GM21737 (cell line): ENCODE data around the gene FMNL2.
"Not testable (repeated sequence)": the region's sequence is repeated elsewhere in the genome, so short reads cannot be mapped to it uniquely, and the experiment has no call there.

Experiments
- ATAC-seq: cut with Tn5 transposase; IDR thresholded peaks from one replicate; pipeline ENCODE4 v1.9.1; 2021; ENCODE audit warnings: mild to moderate bottlenecking, moderate library complexity; ENCODE audit not compliant: unreplicated experiment

The FMNL2 gene

DNA sequence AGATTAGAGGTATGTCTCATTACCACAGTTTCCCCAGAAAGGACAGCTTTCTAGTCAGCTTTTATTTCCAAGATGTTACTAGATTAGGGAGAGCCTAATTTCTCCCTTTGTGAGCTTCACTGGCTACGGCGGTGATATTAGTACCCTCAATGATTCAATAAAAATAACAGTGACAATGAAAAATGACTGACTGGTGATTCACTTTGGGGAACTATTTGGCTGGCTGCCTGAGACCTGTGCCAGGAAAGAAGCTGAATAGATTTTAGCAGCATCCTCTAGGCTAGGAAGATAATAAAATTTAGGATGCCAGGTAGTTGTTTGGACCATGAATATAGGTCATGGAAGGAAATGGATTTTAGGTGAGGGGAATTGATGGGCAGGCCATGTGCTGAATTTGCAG, 178.7 kb downstream of the FMNL2 start:
- no peak for ATAC-seq

DNA sequence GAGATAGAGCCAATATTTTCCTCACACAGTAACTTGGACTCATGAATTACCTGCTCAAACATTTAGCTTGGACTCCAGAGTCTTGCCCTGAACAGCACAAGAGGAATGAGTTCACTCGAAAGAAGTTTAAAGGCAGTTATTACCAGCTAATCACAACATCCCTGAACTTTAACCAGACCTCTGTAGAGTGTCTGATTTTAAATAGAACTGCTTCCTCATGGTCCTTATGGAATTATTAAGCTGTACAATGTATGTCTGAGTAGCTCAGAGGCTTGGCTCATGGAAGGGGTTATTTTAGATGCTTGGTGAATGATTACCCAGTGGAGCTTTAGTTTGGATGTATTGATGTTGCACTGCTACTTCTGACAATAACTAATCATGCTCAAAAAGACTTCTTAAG, 183.1 kb downstream of the FMNL2 start:
- ATAC-seq, result no peak

DNA sequence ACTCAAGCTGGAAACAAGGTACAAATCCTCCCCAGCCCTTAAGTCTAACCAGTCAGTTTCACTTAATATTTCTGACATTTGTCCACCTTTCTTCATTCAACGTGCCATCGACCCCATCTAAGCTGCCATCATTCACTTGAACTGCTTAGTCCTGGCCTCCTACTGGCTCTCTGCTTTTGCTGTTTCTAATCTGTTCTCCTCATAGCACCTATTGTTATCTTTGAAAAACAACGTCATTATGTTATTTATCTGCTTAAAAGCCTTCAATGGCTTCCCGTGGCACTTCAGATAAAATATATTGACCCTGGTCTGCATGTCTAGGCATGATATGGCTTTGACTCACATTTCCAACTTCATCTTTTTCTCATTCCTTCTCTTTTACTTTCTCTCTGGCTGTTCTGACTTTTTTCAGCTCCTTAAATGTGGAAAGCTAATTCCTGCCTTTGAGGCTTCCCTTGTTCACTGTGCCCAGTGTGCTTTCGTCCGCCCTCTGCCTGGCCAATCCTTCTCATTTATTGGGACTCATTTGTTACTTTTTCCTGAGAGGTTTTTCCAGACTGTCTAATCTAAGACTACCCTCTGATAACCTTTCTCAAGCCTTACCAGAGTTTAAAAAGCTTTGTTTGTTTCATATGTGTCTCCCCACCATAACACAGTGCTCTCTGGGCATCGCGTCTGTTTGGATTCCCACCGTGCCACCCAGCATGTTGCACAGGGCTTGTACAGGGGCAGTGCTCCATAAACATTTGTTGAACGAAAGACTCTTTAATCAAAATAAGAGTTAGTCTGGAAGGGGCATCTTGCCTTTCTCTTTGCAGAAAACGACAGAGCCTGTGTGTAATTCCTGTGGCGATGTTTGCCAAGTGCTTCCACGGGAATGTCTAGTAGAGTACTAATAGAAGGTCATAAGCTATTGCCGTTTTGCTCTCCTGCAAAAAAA, 183.9 kb downstream of the FMNL2 start:
- no peak for ATAC-seq

DNA sequence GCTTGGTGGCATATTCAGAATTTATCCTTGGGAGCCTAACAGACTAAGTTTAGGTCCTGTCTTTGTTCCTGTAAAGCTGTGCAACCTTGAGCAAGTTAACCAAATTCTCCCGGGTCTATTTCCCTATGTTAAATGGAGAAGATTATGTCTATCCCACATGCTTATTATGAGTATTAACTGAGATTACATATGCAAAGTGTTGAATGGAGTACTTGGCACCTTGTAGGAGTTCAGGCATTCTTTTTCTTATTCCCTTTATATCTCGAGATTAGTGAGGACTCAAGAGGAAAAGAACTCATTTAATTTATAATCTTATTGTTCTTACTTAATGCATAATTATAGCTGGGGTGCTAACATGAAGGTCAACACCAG, 184.6 kb downstream of the FMNL2 start:
- no peak for ATAC-seq

DNA sequence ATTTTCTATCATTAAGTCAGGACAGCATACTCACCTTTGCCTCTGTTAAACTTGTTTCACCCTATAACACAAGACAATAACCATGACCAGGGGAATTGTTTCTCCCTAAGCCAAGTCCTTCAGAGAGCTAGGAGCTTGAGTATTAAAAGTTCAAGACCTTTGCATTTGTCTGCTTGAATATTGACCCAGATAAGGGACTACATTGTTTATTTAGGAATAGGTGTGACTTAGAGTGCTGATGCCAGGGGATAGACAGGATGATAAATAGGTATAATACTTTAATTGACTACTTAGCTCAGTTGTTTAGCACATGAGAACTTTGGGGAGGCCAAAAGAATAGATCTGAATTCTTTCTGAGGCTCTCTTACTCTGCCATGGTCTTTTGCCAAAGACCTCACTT, 185.8 kb downstream of the FMNL2 start:
- no peak for ATAC-seq

DNA sequence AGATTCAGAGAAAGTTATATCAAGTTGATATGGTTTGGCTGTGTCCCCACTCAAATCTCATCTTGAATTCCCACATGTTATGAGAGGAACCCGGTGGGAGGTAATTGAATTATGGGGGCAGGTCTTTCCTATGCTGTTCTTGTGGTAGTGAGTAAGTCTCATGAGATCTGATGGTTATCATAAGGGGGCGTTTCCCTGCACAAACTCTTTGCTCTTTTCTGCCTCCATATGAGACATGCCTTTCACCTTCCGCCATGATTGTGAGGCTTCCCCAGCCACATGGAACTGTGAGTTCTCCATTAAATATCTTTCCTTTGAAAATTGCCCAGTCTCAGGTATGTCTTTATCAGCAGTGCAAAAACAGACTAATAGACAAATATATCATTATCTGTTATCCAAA, 187.5 kb downstream of the FMNL2 start:
- ATAC-seq, result not testable (repeated sequence)

DNA sequence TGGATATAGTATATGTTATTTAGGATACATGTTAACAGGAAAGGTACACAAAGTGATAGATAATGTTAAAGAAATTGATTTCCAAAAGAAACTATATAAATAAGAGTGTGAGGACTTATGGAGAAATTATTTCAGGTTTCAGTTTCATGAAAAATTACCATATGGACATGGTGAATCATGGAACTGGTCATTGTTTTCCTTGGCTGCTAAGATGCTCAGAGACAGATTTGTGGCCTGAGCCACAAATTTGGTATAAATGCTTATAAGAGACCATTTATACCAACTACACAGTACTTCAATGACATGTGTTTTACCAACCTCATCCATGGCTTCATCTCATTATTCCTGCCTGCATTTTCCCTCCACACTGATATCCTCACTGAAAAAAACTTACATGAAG, 188.1 kb downstream of the FMNL2 start:
- no peak for ATAC-seq

DNA sequence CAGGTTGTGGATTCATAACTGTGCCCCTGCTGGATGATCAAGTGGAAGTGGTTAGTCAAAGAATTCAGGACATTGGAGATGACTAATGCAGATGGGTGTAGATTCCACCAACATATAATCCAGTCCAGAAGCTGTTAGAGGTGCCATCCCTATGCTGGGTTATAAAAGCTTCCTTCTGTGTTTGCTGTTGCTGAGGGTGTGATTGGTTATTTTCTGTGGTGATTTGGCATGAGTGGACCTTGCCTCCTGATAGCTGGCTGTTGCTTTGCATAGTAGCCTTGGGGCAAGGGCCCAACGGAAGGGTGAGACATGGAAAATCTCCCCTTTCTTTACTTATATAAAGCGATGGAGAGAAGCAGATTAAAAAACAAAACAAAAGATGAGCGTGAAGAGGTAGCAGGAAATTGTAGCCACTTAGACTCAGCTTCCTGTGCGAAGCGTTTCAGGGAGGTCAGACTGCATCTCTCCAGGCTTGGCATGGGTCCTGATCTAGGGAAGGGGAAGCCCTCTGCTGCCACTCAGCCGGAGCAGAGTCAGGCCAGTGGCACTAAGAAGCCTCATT, 190.4 kb downstream of the FMNL2 start:
- ATAC-seq, result no peak

DNA sequence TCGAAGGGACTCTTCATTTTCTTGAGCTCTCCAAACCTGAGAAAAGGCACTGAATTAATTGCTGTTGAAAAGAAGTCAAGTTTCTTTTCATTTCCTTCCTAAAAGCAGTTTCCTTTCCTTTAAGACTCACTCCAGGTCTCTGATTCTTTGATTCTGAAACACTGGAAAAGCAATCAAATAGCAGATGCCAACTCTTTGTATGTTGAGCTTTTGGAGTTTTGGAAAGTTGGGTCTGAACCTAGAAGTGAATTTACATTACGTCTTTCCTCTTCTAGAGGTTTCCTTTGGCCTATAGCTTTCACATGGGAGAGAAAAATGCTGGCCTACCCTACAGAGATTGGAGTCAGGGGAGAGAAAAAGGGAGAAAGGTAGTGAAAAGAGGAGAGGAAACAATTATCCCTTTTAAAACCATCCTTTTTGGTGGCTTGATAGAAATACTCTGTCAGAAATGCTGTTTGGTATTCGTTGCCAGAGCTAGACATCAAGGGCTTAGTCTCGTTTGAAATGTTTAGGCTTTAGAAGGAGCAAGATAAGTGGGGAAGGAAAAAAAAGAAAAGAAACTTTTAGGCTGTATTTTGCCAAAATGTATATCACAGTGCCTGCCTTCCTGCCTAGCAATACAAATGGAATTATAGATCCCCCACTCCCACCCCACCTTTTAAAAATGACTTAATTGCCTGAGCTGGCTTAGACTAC, 194.6 kb downstream of the FMNL2 start:
- no peak for ATAC-seq

DNA sequence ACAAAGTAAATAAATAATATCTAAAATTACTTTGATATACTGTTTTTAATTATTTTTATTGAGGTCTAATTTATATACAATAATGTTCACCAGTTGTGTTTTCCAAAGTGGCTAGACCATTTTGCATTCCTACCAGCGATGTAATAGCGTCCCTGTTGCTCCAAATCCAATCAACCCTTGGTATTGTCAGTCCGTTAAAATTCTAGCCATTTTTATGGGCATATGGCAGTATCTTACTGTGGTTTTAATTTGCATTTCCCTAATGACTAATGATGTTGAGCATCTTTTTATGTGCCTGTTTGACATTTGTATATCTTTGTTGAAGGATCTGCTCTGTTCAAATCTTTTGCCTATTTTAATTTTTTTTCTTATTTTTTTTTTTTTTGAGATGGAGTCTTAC, 197.3 kb downstream of the FMNL2 start:
- ATAC-seq, result no peak

DNA sequence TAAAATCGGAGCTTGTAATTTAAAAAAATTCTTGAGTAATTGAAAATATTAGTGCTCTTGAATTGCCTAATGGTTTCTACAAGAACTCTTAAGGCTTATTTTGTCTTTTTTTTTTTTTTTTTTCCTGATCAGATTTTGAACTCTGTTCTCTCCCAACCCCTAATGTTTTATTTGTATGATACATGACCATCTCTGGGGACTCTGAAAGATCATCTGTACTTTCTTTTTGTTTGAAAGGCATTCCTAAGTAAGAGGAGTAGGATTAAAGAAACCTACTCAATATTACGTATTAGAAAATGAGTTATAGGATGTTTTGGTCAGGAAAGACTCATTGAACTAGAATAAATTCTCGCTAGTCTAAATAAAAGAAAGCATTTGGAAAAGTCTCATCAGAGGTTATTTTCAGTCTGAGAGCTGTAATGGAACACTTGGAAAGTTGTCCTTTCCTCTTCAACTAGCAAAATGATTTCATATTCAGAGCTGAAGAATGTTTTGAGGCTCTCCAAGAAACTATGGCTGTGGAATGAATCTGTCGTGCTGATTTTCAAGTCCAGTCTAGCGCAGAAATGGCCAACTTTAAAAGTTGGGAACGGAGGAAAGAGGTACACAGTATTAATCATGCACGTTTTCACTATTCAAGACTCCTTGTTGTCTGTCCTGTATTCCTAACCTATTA, 199.6 kb downstream of the FMNL2 start:
- ATAC-seq, result no peak

DNA sequence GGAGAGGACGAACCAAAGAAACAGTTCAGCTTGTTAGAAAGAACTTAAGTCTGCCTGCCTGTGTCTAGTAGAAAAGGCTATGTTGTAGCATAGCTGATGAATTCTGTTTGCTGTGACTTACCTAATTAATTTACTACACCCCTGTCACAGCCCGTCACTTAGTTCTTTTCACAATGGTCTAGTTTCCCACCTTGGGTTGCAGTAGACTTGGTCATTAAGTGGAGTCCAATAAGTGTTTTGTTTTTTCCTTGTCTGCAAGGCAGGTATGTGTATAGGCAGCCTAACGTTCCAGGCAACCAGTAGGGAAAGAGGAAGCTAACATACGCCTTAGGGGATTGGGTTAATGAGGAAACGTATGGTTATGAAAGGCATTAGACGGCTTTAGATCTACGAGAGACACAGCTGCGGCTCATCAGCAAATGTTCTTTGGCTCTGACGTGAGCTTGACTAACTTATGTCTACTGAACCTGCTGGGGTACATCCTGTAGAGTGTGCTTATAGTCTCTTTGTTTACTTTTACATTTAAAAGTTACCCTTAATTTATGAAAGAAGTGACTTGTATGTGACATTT, 202.2 kb downstream of the FMNL2 start:
- ATAC-seq, result no peak

DNA sequence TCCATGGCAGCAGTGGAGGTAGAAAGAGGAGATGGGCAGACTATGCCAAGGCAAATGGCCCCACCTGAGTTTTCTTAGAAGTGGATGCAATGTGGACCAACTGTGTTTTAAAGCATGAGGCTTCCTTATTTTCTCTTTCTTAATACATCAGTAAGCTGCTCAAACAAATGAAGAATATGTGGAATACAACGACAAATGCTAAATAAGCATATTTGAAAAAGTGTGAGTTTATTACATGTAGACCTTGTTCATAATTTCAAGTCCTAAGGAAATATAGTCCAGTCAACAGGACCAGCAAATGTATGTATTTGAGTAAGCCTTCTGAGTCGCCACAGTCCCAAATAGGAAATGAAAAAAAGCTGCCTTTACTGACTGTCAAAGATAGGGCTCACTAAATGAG, 204.4 kb downstream of the FMNL2 start:
- ATAC-seq, result no peak

DNA sequence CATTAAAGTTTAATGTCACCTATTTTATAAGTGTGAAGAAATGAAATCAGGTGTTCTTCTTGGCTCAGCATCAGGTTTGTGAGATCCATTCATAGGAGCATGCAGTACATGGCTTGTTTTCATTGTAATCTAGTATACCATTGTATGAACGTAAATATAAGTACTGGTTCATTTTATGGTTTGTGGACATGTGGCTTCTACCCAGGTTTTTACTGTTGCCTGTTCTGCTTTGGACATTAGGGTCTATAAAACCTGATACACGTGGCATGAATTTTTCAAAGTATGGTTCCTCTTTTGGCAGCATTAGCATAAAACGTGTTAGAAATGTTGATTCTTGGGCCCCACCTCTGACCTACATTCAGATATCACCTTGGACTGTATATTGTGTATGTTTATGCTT, 206.7 kb downstream of the FMNL2 start:
- no peak for ATAC-seq

DNA sequence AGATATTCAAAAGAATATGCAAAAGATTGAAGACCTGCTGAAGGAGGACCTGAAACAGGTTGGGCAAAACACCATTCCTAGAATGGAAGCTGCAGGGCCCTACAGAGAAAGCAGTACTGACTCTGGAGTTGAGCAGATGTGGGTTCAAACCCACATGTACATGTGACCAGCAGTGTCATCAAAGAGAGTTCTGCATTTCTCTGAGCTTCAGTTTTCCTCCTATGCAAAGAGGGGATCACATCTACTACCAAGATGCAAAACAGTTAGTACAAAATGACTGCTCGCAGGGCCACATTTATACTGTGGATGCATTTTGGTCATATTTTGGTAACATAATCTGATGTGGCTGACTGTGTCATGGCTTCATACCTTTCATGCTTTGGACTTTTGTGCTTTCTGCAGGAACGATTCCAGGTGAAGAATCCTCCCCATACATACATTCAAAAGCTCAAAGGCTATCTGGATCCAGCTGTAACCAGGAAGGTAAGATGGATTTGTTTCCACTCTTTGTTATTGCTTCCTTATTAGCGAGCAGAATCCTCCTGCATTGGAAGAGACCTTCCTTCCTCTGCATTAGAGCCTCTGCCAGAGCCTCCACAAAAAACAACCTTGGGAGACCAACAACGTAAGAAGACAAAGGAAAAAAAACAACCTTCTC, 207.5 kb downstream of the FMNL2 start:
- ATAC-seq, result no peak

DNA sequence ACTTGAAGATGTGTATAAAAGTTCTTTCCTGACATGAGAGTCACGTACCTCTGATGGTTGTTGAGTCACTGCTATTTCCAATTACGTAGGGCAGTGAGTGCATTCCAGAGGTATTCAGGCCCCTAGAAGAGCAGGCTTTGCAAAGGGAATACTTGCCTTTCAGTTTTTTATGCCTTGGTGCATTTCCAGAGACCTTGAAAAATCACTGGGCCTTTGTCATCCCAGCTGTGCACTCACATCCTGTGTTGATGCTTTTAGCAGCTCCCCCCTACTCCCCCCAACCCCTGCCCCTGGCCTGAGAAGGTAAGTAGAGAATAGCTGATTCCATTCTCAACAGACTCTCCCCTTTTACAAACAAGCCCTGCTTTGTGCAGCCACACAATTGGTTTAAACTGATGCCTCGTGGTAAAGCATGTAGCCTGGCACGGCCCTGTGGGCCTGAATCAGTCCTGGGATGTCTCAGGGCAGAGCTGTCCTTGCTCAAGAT, 208.1 kb downstream of the FMNL2 start:
- ATAC-seq, result no peak

DNA sequence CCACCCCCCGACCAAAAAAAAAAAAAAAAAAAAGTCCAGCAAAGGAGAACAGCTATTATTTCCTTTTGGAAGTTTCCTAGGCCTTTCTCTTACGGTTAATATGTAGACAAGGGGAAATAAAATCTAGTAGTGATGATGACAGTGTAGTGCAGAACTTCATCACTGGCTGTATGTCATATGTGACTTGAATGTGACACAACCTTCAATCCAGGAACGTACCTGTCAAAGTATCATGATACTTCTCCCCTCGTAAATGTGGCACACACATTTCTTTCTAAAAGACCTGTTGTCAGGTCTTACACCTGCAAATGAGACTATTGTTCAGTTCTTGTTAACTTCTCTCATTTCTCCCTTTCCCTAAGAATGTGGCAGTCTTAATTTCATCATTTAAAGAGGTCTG, 208.7 kb downstream of the FMNL2 start:
- no peak for ATAC-seq

DNA sequence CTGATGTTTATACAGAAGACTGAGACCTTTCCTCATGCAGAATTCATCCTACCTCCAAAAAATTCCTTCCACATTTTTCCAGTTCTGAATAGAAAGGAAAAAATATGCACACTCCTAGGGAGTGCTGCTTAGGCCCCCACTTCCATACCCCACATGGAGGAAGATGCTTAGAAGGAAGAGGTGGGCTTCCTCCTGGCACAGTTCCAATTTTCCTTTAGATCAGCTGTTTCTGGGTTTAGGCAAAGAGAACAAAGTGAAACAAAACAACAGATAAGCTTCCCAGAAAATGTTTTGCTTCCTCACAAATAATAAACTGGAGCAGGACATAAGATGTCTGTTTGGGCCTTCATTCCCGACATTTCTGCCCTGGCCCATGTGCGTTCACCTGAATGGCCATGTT, 209.7 kb downstream of the FMNL2 start:
- no peak for ATAC-seq

DNA sequence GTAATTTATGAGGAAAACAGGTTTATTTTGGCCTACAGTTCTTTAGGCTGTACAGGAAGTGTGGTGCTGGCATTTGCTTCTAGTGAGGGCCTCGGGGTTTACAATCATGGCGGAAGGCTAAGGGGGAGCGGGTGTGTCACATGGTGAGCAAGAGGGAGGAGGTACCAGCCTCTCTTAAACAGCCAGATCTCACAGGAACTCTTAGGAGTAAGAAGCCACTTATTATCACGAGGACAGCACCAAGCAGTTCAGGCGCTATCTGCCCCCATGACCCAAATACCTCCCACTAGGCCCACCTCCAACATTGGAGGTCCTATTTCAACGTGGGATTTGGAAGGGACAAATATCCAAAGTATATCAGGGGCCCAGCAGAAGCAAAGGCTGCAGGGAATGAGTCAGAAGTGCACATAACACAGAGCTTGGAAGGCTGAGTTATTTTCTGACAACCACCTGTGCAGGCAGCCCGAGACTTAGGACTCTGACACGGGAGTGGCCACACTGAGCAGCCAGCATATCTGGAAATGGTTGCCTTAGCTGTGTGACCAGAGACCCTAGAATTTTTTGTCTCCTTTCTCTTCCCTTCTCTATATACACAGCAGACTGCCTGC, 211.4 kb downstream of the FMNL2 start:
- ATAC-seq, result no peak
